IMR-90 (cell line): ENCODE data around the gene PRRT2. TPM values are rescaled to one million over a fixed set of nuclear protein-coding genes. Genes with fewer than 3 reads are reported as not detected.

ENCODE experiments used
- ATAC-seq: fragments of 200-7000 bp; cut with Tn5 transposase; 2 replicates; pipeline ENCODE4 v1.9.1; 2020; ENCODE audit warnings: low read depth, mild to moderate bottlenecking, moderate library complexity
- BruUV-seq: library from RNA; stranded (reverse); fragments of 400-500 nt; replicated peaks from 2 replicates; lab custom pipeline; 2021; lab: Mats Ljungman, UMichigan
- CTCF ChIA-PET: fragments of 300-600 bp; formaldehyde crosslinking; extraction: SDS; loops from one replicate; lab custom pipeline; 2021; ENCODE audit warnings: antibody characterized with exemption; lab: Yijun Ruan, JAX
- POLR2A ChIA-PET: fragments of 300-600 bp; sonication (Branson Sonifier 250); formaldehyde crosslinking; loops from one replicate; lab custom pipeline; 2022; ENCODE audit warnings: antibody characterized with exemption; ENCODE audit not compliant: unreplicated experiment; lab: Charles Lee
- DNase-seq: peaks from one replicate; pipeline ENCODE4 v3.0.0; 2013
- H2AFZ ChIP-seq: replicated peaks from 2 replicates; pipeline ENCODE3; 2013; ENCODE audit warnings: low read length, mild to moderate bottlenecking; ENCODE audit not compliant: poor library complexity
- H2AK5ac ChIP-seq: 2 replicates; pipeline ENCODE4 v1.6.1; 2013; ENCODE audit warnings: low read depth, low read length, inconsistent platforms
- H2AK9ac ChIP-seq: replicated peaks from 2 replicates; pipeline ENCODE3; 2013; ENCODE audit warnings: mild to moderate bottlenecking, low read depth, low read length, moderate library complexity; ENCODE audit not compliant: poor library complexity
- H2BK120ac ChIP-seq: 2 replicates; pipeline ENCODE4 v1.6.1; 2013; ENCODE audit warnings: low read depth, low read length, inconsistent platforms
- H2BK15ac ChIP-seq: 3 replicates; pipeline ENCODE4 v1.6.1; 2013; ENCODE audit warnings: low read depth, low read length, inconsistent platforms
- H2BK20ac ChIP-seq: 2 replicates; pipeline ENCODE4 v1.6.1; 2013; ENCODE audit warnings: low read depth, mild to moderate bottlenecking, inconsistent platforms, low read length, moderate library complexity
- H2BK5ac ChIP-seq: 2 replicates; pipeline ENCODE4 v1.6.1; 2013; ENCODE audit warnings: mild to moderate bottlenecking, low read depth, low read length, inconsistent platforms; ENCODE audit not compliant: poor library complexity, severe bottlenecking
- H3K14ac ChIP-seq: replicated peaks from 2 replicates; pipeline ENCODE4 v1.6.1; 2013; ENCODE audit warnings: low read depth, low read length, inconsistent platforms
- H3K18ac ChIP-seq: 2 replicates; pipeline ENCODE4 v1.6.1; 2013; ENCODE audit warnings: low read depth, low read length, control low read depth
- H3K23ac ChIP-seq: 2 replicates; pipeline ENCODE4 v1.6.1; 2013; ENCODE audit warnings: low read depth, low read length, inconsistent platforms
- H3K27ac ChIP-seq: 2 replicates; pipeline ENCODE4 v1.5.1; 2013; ENCODE audit warnings: mild to moderate bottlenecking, control low read depth, low read length; ENCODE audit not compliant: insufficient read depth
- H3K27me3 ChIP-seq: 2 replicates; pipeline ENCODE4 v1.6.1; 2013; ENCODE audit warnings: low read length; ENCODE audit not compliant: control insufficient read depth, insufficient read depth
- H3K36me3 ChIP-seq: 2 replicates; pipeline ENCODE4 v1.6.1; 2013; ENCODE audit warnings: low read length, mixed read lengths; ENCODE audit not compliant: control insufficient read depth, insufficient read depth
- H3K4ac ChIP-seq: 2 replicates; pipeline ENCODE4 v1.6.1; 2013; ENCODE audit warnings: low read depth, low read length, inconsistent platforms
- H3K4me1 ChIP-seq: 2 replicates; pipeline ENCODE4 v1.6.1; 2013; ENCODE audit warnings: low read length, mixed read lengths; ENCODE audit not compliant: control insufficient read depth, insufficient read depth
- H3K4me2 ChIP-seq: 2 replicates; pipeline ENCODE4 v1.6.1; 2013; ENCODE audit warnings: low read depth, mild to moderate bottlenecking, control low read depth, low read length, moderate library complexity
- H3K4me3 ChIP-seq: 2 replicates; pipeline ENCODE4 v1.5.1; 2013; ENCODE audit warnings: low read depth, mild to moderate bottlenecking, control low read depth, low read length, moderate library complexity; ENCODE audit not compliant: insufficient read depth
- H3K56ac ChIP-seq: 2 replicates; pipeline ENCODE4 v1.6.1; 2013; ENCODE audit warnings: low read length, inconsistent platforms; ENCODE audit not compliant: insufficient read depth; ENCODE audit errors: extremely low read depth
- H3K79me1 ChIP-seq, 2 experiments: 2 replicates each; pipeline ENCODE4 v1.6.1; 2013; ENCODE audit warnings: low read length in 2 of 2, inconsistent platforms in 1 of 2, low read depth in 1 of 2
- H3K9ac ChIP-seq: 2 replicates; pipeline ENCODE4 v1.6.1; 2013; ENCODE audit warnings: low read depth, low read length, control low read depth
- H3K9me1 ChIP-seq: 2 replicates; pipeline ENCODE4 v1.6.1; 2013; ENCODE audit warnings: low read length, inconsistent platforms; ENCODE audit not compliant: insufficient read depth
- H3K9me3 ChIP-seq: 2 replicates; pipeline ENCODE4 v1.6.1; 2013; ENCODE audit warnings: low read length; ENCODE audit not compliant: control insufficient read depth, insufficient read depth
- H4K20me1 ChIP-seq: 2 replicates; pipeline ENCODE4 v1.6.1; 2013; ENCODE audit warnings: low read length, inconsistent platforms; ENCODE audit not compliant: insufficient read depth
- H4K5ac ChIP-seq: 2 replicates; pipeline ENCODE4 v1.6.1; 2013; ENCODE audit warnings: mild to moderate bottlenecking, low read depth, low read length, control low read depth
- H4K8ac ChIP-seq, 2 experiments: 2 replicates each; pipeline ENCODE4 v1.6.1; 2013; ENCODE audit warnings: low read depth in 2 of 2, low read length in 2 of 2, control low read depth in 1 of 2, inconsistent platforms in 1 of 2
- H4K91ac ChIP-seq: 2 replicates; pipeline ENCODE4 v1.6.1; 2013; ENCODE audit warnings: low read depth, low read length, inconsistent platforms; ENCODE audit not compliant: insufficient read depth
- BHLHE40 ChIP-seq: fragments of 150-350 bp; IDR thresholded peaks from 2 replicates; pipeline ENCODE4 v1.6.1; 2016; ENCODE audit warnings: mild to moderate bottlenecking, low read depth, low read length
- CEBPB ChIP-seq: IDR thresholded peaks from 2 replicates; pipeline ENCODE4 v1.6.1; 2012; ENCODE audit warnings: low read depth, low read length, improper control_type of control experiment
- CHD1 ChIP-seq: IDR thresholded peaks from 2 replicates; pipeline ENCODE4 v1.6.1; 2012; ENCODE audit warnings: low read depth, low read length, improper control_type of control experiment
- POLR2A ChIP-seq: IDR thresholded peaks from 2 replicates; pipeline ENCODE4 v1.6.1; 2012; ENCODE audit warnings: mild to moderate bottlenecking, low read depth, low read length
- RFX5 ChIP-seq: IDR thresholded peaks from 2 replicates; pipeline ENCODE4 v1.8.0; 2012; ENCODE audit warnings: low read depth, mild to moderate bottlenecking, low read length, moderate library complexity
- USF2 ChIP-seq: fragments of 150-350 bp; IDR thresholded peaks from 2 replicates; pipeline ENCODE4 v1.6.1; 2017; ENCODE audit warnings: mild to moderate bottlenecking, antibody characterized with exemption, low read length, low read depth
- WGBS, 2 experiments: methylation state at CpG; one replicate each; pipeline versions ENCODE4 v1.1.5 to v1.1.7; 2013; ENCODE audit warnings: missing lambda C conversion rate in 2 of 2; ENCODE audit not compliant: insufficient read length in 1 of 2; ENCODE audit errors: extremely low coverage in 2 of 2; 5-methylcytosine and 5-hydroxymethylcytosine counted together
- dilution Hi-C: fragments of 300-500 bp; cut with HindIII; formaldehyde crosslinking; loops from one replicate; pipeline ENCODE4 v1.14.3; 2018; ENCODE audit warnings: low sequenced_read_pairs; ENCODE audit not compliant: unreplicated experiment
- in situ Hi-C: fragments of 300-500 bp; cut with MboI; formaldehyde crosslinking; loops from 3 replicates; pipeline ENCODE4 v1.14.3; 2019; ENCODE audit warnings: low sequenced_read_pairs, inconsistent platforms, mixed read lengths
- intact Hi-C: fragments of 100-400 bp; cut with micrococcal nuclease; formaldehyde crosslinking; loops from 2 replicates; pipeline ENCODE4 v1.10.0; 2022
- polyA plus RNA-seq, 3 experiments: library from polyadenylated mRNA; depleted of rRNA; stranded (reverse); fragments of >200 nt; gene quantifications; 2 replicates each; pipeline ENCODE4 v1.2.3, GENCODE V29; 2012; ENCODE audit warnings: low replicate concordance in 1 of 3
- total RNA-seq: library from RNA; depleted of rRNA; stranded (reverse); fragments of >200 nt; gene quantifications from 2 replicates; pipeline ENCODE4 v1.2.3, GENCODE V29; 2012

The PRRT2 gene
- total and polyA plus RNA-seq, 2 of the 4 experiments (the other 2 are of a cell fraction), result 0.90 to 10.5 TPM

- intact Hi-C loops (no loop called here), dilution Hi-C loops (no loop called here), in situ Hi-C loops (no loop called here)
- no TSS peak for BruUV-seq
- no peak for TF ChIP-seq CEBPB
- no peak for TF ChIP-seq CHD1
- no peak for TF ChIP-seq USF2
- TF ChIP-seq BHLHE40, result no peak
- TF ChIP-seq POLR2A, result no peak
- TF ChIP-seq RFX5, result no peak
- no peak overlapping the region for H3K27ac ChIP-seq
- H4K8ac ChIP-seq, result no peak overlapping the region
- peaks cover 22% of the 10 kb centered on the region for H3K36me3 ChIP-seq
- no peaks in the 10 kb centered on the region for H4K20me1 ChIP-seq
- WGBS, 2 experiments, result 66% methylated on average over 3 of the region's 7 CpGs; no CpG with 5 or more reads in 1 of the 2 experiments
- peaks cover 7 to 24% of the 10 kb centered on the region in 2 experiments; a peak in 3 of 4 replicates for H3K79me1 ChIP-seq
- no peak overlapping the region for H3K4me3 ChIP-seq
- H2AK5ac ChIP-seq, result no peak overlapping the region
- no peak overlapping the region for H2BK15ac ChIP-seq
- H3K4me1 ChIP-seq, result peaks cover 4% of the 10 kb centered on the region; the same call in 1 of the 2 replicates
- ChIA-PET CTCF (interaction anchor here (1.9 kb wide), 1 partner anchor 9 kb away, joined by 6 read pairs; no protein-coding TSS in a partner anchor), POLR2A (interaction anchor here (0.7 kb wide), 1 partner anchor 22 kb away, joined by 7 read pairs; no protein-coding TSS in a partner anchor)
- H3K23ac ChIP-seq, result no peak overlapping the region
- no peak overlapping the region for H3K18ac ChIP-seq
- H3K4ac ChIP-seq, result no peak overlapping the region
- no peak overlapping the region for H4K5ac ChIP-seq
- H2BK20ac ChIP-seq, result no peak overlapping the region
- no peak overlapping the region for H3K14ac ChIP-seq
- H3K9me3 ChIP-seq, result no peaks in the 10 kb centered on the region
- H3K27me3 ChIP-seq, result no peaks in the 10 kb centered on the region
- H2AK9ac ChIP-seq, result no peak overlapping the region
- peaks cover 12% of the 10 kb centered on the region for H3K9me1 ChIP-seq
- H3K4me2 ChIP-seq, result no peak overlapping the region
- ATAC-seq (peak; percentile 67), DNase-seq (peak; percentile 46)
- no peak overlapping the region for H3K9ac ChIP-seq
- H2BK5ac ChIP-seq, result no peak overlapping the region
- no peak overlapping the region for H2BK120ac ChIP-seq
- H2AFZ ChIP-seq, result no peak overlapping the region
- H4K91ac ChIP-seq, result no peak overlapping the region
- no peak overlapping the region for H3K56ac ChIP-seq
Measured at GRCh38 chr16:29857133-29857760, 45.3 kb downstream of the PRRT2 start.
